HEK293 (cell line): ENCODE results near the gene DOCK1.

Experiments used
- CTCF ChIA-PET: fragments of 350-600 bp; formaldehyde crosslinking; extraction: SDS; loops from one replicate; lab custom pipeline; 2021; ENCODE audit warnings: antibody characterized with exemption; lab: Yijun Ruan, JAX
- POLR2A ChIA-PET: fragments of 300-600 bp; formaldehyde crosslinking; extraction: SDS; loops from one replicate; lab custom pipeline; 2020; ENCODE audit warnings: antibody characterized with exemption, inconsistent platforms; lab: Yijun Ruan, JAX
- H3K27ac ChIP-seq: fragments of 200-500 bp; sonication (Bioruptor generic); 2 replicates; pipeline ENCODE4 v1.5.1; 2014; ENCODE audit warnings: low read depth, low read length, control low read depth, inconsistent platforms; ENCODE audit errors: extremely low read depth
- H3K36me3 ChIP-seq, 2 experiments: fragments of 200-500 bp in 1 of 2; sonication (Bioruptor generic) in 1 of 2; 1 replicate in 1 of 2; 2 replicates in 1 of 2; pipeline ENCODE4 v1.5.1; 2014 to 2017; ENCODE audit warnings: inconsistent platforms in 2 of 2, low read length in 2 of 2; ENCODE audit not compliant: control insufficient read depth in 2 of 2, insufficient read depth in 1 of 2
- H3K4me1 ChIP-seq: fragments of 200-500 bp; sonication (Bioruptor generic); 2 replicates; pipeline ENCODE4 v1.5.1; 2014; ENCODE audit warnings: mild to moderate bottlenecking, low read length, inconsistent platforms; ENCODE audit not compliant: control insufficient read depth, insufficient read depth
- H3K4me3 ChIP-seq: 2 replicates; pipeline ENCODE4 v1.5.1; 2011; ENCODE audit warnings: low read depth, mild to moderate bottlenecking, control low read depth, low read length, moderate library complexity
- H3K9me3 ChIP-seq: fragments of 200-500 bp; sonication (Bioruptor generic); 2 replicates; pipeline ENCODE4 v1.5.1; 2014; ENCODE audit warnings: low read depth, low read length, inconsistent platforms; ENCODE audit not compliant: control insufficient read depth, insufficient read depth
- KLF16 ChIP-seq: fragments of 450-650 bp; formaldehyde crosslinking; IDR thresholded peaks from 2 replicates; pipeline ENCODE4 v1.5.1; 2017; ENCODE audit warnings: missing biosample characterization, missing genetic modification characterization
- MYNN ChIP-seq: fragments of 450-650 bp; formaldehyde crosslinking; IDR thresholded peaks from 2 replicates; pipeline ENCODE4 v1.5.1; 2016; ENCODE audit warnings: missing biosample characterization, missing genetic modification characterization, borderline replicate concordance
- ZBTB6 ChIP-seq: fragments of 450-650 bp; formaldehyde crosslinking; IDR thresholded peaks from 2 replicates; pipeline ENCODE4 v1.5.1; 2017; ENCODE audit warnings: missing biosample characterization, missing genetic modification characterization
- ZFP41 ChIP-seq: fragments of 450-650 bp; formaldehyde crosslinking; IDR thresholded peaks from 2 replicates; pipeline ENCODE4 v1.5.1; 2016; ENCODE audit warnings: missing biosample characterization, missing genetic modification characterization, borderline replicate concordance
- ZNF16 ChIP-seq: fragments of 450-650 bp; formaldehyde crosslinking; IDR thresholded peaks from 2 replicates; pipeline ENCODE4 v1.5.1; 2016; ENCODE audit warnings: low read depth, missing biosample characterization, missing genetic modification characterization
- ZNF184 ChIP-seq: fragments of 450-650 bp; IDR thresholded peaks from 2 replicates; pipeline ENCODE4 v1.5.1; 2018; ENCODE audit warnings: missing biosample characterization, mild to moderate bottlenecking, missing genetic modification characterization
- ZNF2 ChIP-seq: fragments of 450-650 bp; formaldehyde crosslinking; IDR thresholded peaks from 2 replicates; pipeline ENCODE4 v1.5.1; 2016; ENCODE audit warnings: missing biosample characterization, missing genetic modification characterization
- ZNF214 ChIP-seq: fragments of 450-650 bp; formaldehyde crosslinking; IDR thresholded peaks from 2 replicates; pipeline ENCODE4 v1.5.1; 2017; ENCODE audit warnings: missing biosample characterization, mild to moderate bottlenecking, missing genetic modification characterization, borderline replicate concordance
- ZNF266 ChIP-seq: fragments of 450-650 bp; formaldehyde crosslinking; IDR thresholded peaks from 2 replicates; pipeline ENCODE4 v1.5.1; 2016; ENCODE audit warnings: missing biosample characterization, missing genetic modification characterization, low read depth
- ZNF335 ChIP-seq: fragments of 450-650 bp; formaldehyde crosslinking; conservative IDR thresholded peaks from 2 replicates; pipeline ENCODE4 v1.5.1; 2016; ENCODE audit warnings: missing biosample characterization, missing genetic modification characterization
- ZNF561 ChIP-seq: fragments of 450-650 bp; IDR thresholded peaks from 2 replicates; pipeline ENCODE4 v1.5.1; 2018; ENCODE audit warnings: missing biosample characterization, missing genetic modification characterization, borderline replicate concordance
- ZNF777 ChIP-seq: fragments of 450-650 bp; formaldehyde crosslinking; IDR thresholded peaks from 2 replicates; pipeline ENCODE4 v1.5.1; 2017; ENCODE audit warnings: missing biosample characterization, missing genetic modification characterization, borderline replicate concordance
- ZSCAN23 ChIP-seq: fragments of 450-650 bp; formaldehyde crosslinking; IDR thresholded peaks from 2 replicates; pipeline ENCODE4 v1.5.1; 2016; ENCODE audit warnings: missing biosample characterization, missing genetic modification characterization
- ZSCAN4 ChIP-seq: fragments of 450-650 bp; formaldehyde crosslinking; IDR thresholded peaks from 2 replicates; pipeline ENCODE4 v1.5.1; 2017; ENCODE audit warnings: missing biosample characterization, missing genetic modification characterization
- TF ChIP-seq, protein P1 (sequence below): fragments of 450-650 bp; formaldehyde crosslinking; IDR thresholded peaks from 2 replicates; pipeline ENCODE4 v1.5.1; 2016; ENCODE audit warnings: missing biosample characterization, missing genetic modification characterization

The DOCK1 gene

DNA sequence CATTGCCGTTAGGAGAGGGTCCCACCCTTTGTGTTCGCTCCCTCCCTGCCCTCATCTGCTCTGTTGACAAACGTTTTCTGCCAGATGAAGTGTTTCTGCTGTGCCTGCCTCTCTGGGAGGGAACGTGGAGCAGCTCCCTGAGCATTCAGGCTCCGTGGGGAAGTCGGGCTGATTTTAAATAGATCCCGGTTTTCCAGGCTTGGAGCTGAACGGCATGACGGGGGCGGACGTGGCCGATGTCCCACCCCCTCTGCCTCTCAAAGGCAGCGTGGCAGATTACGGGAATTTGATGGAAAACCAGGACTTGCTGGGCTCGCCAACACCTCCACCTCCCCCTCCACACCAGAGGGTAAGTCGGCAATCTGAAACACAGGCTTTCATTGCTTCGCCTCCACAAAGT lies 542.0 kb downstream of the DOCK1 start (continued):
- TF ChIP-seq ZNF561 (tag by site-specific recombination) = no peak
- TF ChIP-seq ZBTB6 = no peak
- no peak for TF ChIP-seq ZNF184 (tag by site-specific recombination)
- no peak for TF ChIP-seq ZNF335 (tag by site-specific recombination)

- H3K27ac ChIP-seq = no peak overlapping the region
- no peaks in the 10 kb centered on the region for H3K9me3 ChIP-seq
- H3K4me1 ChIP-seq = no peaks in the 10 kb centered on the region
- TF ChIP-seq, protein P1, sequence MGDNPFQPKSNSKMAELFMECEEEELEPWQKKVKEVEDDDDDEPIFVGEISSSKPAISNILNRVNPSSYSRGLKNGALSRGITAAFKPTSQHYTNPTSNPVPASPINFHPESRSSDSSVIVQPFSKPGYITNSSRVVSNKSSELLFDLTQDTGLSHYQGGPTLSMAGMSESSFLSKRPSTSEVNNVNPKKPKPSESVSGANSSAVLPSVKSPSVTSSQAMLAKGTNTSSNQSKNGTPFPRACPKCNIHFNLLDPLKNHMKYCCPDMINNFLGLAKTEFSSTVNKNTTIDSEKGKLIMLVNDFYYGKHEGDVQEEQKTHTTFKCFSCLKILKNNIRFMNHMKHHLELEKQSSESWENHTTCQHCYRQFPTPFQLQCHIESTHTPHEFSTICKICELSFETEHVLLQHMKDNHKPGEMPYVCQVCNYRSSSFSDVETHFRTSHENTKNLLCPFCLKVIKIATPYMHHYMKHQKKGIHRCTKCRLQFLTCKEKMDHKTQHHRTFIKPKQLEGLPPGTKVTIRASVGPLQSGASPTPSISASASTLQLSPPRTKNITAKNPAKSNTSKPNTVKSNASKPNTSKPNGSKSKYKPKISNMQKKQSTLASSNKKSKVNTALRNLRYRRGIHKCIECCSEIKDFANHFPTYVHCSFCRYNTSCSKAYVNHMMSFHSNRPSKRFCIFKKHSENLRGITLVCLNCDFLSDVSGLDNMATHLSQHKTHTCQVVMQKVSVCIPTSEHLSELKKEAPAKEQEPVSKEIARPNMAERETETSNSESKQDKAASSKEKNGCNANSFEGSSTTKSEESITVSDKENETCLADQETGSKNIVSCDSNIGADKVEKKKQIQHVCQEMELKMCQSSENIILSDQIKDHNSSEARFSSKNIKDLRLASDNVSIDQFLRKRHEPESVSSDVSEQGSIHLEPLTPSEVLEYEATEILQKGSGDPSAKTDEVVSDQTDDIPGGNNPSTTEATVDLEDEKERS (tag by site-specific recombination) = no peak
- TF ChIP-seq ZFP41 (no peak), ZNF214 (tag by site-specific recombination) (no peak)
- POLR2A ChIA-PET = no interaction called here
- no peak overlapping the region for H3K4me3 ChIP-seq
- H3K36me3 ChIP-seq = peaks cover 0 to 23% of the 10 kb centered on the region in 2 experiments; a peak in 1 of 3 replicates
- CTCF ChIA-PET = no interaction called here
Observed at GRCh38 chr10:127449490-127449889, 544.3 kb downstream of the DOCK1 start.

DNA sequence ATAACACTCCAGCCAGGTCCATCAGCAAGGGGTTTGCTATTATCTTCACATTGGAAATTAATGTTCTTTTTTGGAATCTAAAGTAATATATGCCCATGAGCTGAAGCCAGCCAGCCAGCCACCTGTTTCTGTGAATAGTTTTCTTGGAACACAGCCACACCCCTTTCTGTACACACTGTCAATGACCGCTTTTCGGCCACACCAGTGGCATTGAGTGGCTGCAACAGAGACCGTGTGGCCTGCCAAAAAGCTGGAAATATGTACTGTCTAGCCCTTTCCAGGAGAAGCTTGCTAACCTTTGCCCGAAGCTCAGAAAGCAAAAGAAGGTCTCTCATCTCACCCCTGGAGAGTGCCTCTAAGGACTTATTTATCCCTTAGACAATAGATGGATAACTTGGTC lies 545.4 kb downstream of the DOCK1 start:
- Histone ChIP-seq H3K4me1 (no peaks in the 10 kb centered on the region), H3K27ac (no peak overlapping the region)
- TF ChIP-seq ZBTB6 (no peak), ZSCAN4 (tag by site-specific recombination) (no peak), ZNF2 (no peak), ZSCAN23 (tag by site-specific recombination) (no peak), KLF16 (tag by site-specific recombination) (no peak), ZNF16 (tag by site-specific recombination) (no peak), MYNN (tag by site-specific recombination) (no peak), ZNF266 (tag by site-specific recombination) (no peak), ZNF777 (tag by site-specific recombination) (no peak)
- TF ChIP-seq, all 188 proteins: peak for 0
- ChIA-PET CTCF (no interaction called here), POLR2A (no interaction called here)
- H3K9me3 ChIP-seq = no peaks in the 10 kb centered on the region
- no peak overlapping the region for H3K4me3 ChIP-seq
- H3K36me3 ChIP-seq = peaks cover 0 to 15% of the 10 kb centered on the region in 2 experiments; a peak in 1 of 3 replicates
